CD4-positive, alpha-beta T cell treated with Interferon alpha-2 for 1 hour (primary cell): ENCODE results near the gene CTSC.
A peak's percentile ranks its signal among the peaks of the same experiment; 100 is the strongest.

ENCODE experiments used
- DNase-seq, 2 donors: peaks; one replicate each; pipeline ENCODE4 v3.0.0-alpha.2; 2020 to 2022

The CTSC gene

GRCh38 chr11:88337181-88337986 is at the start of gene CTSC:
Gene CTSC, minus strand, starts transcription at chr11:88337736. Its CDS starts 64 bp downstream, at chr11:88337672.
- DNase-seq: peak; percentile 89 to 92

GRCh38 chr11:88384669-88385005 is 47.1 kb upstream of the CTSC start:
- DNase-seq: no peak

GRCh38 chr11:88384004-88384668 is 46.6 kb upstream of the CTSC start:
- DNase-seq: no peak

- DNase-seq: no peak
Measured at GRCh38 chr11:88383447-88383846, 45.9 kb upstream of the CTSC start.

GRCh38 chr11:88379130-88379529 is 41.6 kb upstream of the CTSC start:
- no peak for DNase-seq

GRCh38 chr11:88378422-88379066 is 41.0 kb upstream of the CTSC start:
- DNase-seq: no peak

GRCh38 chr11:88377646-88378045 is 40.1 kb upstream of the CTSC start:
- no peak for DNase-seq

- DNase-seq: no peak
Measured at GRCh38 chr11:88377144-88377543, 39.6 kb upstream of the CTSC start.

- no peak for DNase-seq
Measured at GRCh38 chr11:88375927-88376470, 38.5 kb upstream of the CTSC start.

- DNase-seq: no peak
Measured at GRCh38 chr11:88370782-88371181, 33.2 kb upstream of the CTSC start.

- peak in 1 of 2 donors; percentile 36 for DNase-seq
Measured at GRCh38 chr11:88367310-88367709, 29.8 kb upstream of the CTSC start.

GRCh38 chr11:88363648-88364065 is 26.1 kb upstream of the CTSC start:
- DNase-seq: no peak

- DNase-seq: no peak
Measured at GRCh38 chr11:88363004-88363403, 25.5 kb upstream of the CTSC start.

GRCh38 chr11:88360141-88360540 is 22.6 kb upstream of the CTSC start:
- no peak for DNase-seq

- DNase-seq: no peak
Measured at GRCh38 chr11:88359541-88359940, 22.0 kb upstream of the CTSC start.

- no peak for DNase-seq
Measured at GRCh38 chr11:88359114-88359513, 21.6 kb upstream of the CTSC start.

GRCh38 chr11:88358040-88358431 is 20.5 kb upstream of the CTSC start:
- DNase-seq: no peak

- DNase-seq: no peak
Measured at GRCh38 chr11:88357323-88358039, 19.9 kb upstream of the CTSC start.

GRCh38 chr11:88355887-88356286 is 18.4 kb upstream of the CTSC start:
- no peak for DNase-seq

- DNase-seq: no peak
Measured at GRCh38 chr11:88354912-88355311, 17.4 kb upstream of the CTSC start.

GRCh38 chr11:88353835-88354496 is 16.4 kb upstream of the CTSC start:
- no peak for DNase-seq

- DNase-seq: no peak
Measured at GRCh38 chr11:88353386-88353785, 15.8 kb upstream of the CTSC start.
